HepG2 (cell line): ENCODE data around the gene ITPR1. TPM values are rescaled to one million over a fixed set of nuclear protein-coding genes. Genes with fewer than 3 reads are reported as not detected.

Experiments
- ATAC-seq: fragments of 200-7000 bp; cut with Tn5 transposase; 3 replicates; pipeline ENCODE4 v1.9.1; 2020; ENCODE audit warnings: mild to moderate bottlenecking, moderate library complexity
- BruUV-seq: library from RNA; stranded (reverse); fragments of 400-500 nt; replicated peaks from 2 replicates; lab custom pipeline; 2021; lab: Mats Ljungman, UMichigan
- CTCF ChIA-PET: fragments of 300-600 bp; formaldehyde crosslinking; extraction: SDS; loops from one replicate; lab custom pipeline; 2021; ENCODE audit warnings: low total read pairs, inconsistent platforms, low intra/inter-chr PET ratio; lab: Yijun Ruan, JAX
- POLR2A ChIA-PET: fragments of 350-600 bp; sonication (Branson Sonifier 250); formaldehyde crosslinking; loops from one replicate; lab custom pipeline; 2020; ENCODE audit warnings: antibody characterized with exemption, inconsistent platforms; lab: Yijun Ruan, JAX
- DNase-seq: peaks from one replicate; pipeline ENCODE4 v3.0.0-alpha.2; 2015; ENCODE audit warnings: low spot score
- FAIRE-seq: peaks from 3 replicates; lab custom pipeline; 2011; peaks lifted over from hg19 to GRCh38; lab: Jason Lieb, UNC
- H2AFZ ChIP-seq: one replicate; pipeline ENCODE4 v1.6.1; 2011; ENCODE audit warnings: low read length, inconsistent platforms
- H3K27ac ChIP-seq: fragments of 300-600 bp; 3 replicates; pipeline ENCODE4 v1.8.0; 2011; ENCODE audit warnings: mixed run types, mild to moderate bottlenecking, mixed read lengths, low read length, inconsistent platforms; ENCODE audit not compliant: insufficient read depth; ENCODE audit errors: extremely low read length
- H3K27me3 ChIP-seq, 2 experiments: fragments of 200-600 bp in 1 of 2; 2 replicates in 1 of 2; 3 replicates in 1 of 2; pipeline versions ENCODE4 v1.6.0 to v1.8.0; 2011; ENCODE audit warnings: low read length in 2 of 2, mild to moderate bottlenecking in 2 of 2, moderate library complexity in 2 of 2, inconsistent platforms in 1 of 2; ENCODE audit not compliant: insufficient read depth in 2 of 2, control insufficient read depth in 1 of 2
- H3K36me3 ChIP-seq, 2 experiments: fragments of 200-600 bp in 1 of 2; replicated peaks in 1 of 2; 2 replicates in 1 of 2; 3 replicates in 1 of 2; pipeline versions ENCODE4 v1.5.1 to v1.8.0; 2011; ENCODE audit warnings: low read length in 2 of 2, inconsistent platforms in 1 of 2; ENCODE audit not compliant: insufficient read depth in 2 of 2, control insufficient read depth in 1 of 2
- H3K4me1 ChIP-seq: 2 replicates; pipeline ENCODE4 v1.5.1; 2012; ENCODE audit warnings: low read length, inconsistent platforms; ENCODE audit not compliant: insufficient read depth
- H3K4me2 ChIP-seq: 2 replicates; pipeline ENCODE4 v1.6.0; 2011; ENCODE audit warnings: low read depth, low read length, inconsistent platforms
- H3K4me3 ChIP-seq, 3 experiments: fragments of 200-600 bp in 1 of 3; sonication (generic), shearing (Covaris generic) in 1 of 3; replicated peaks in 1 of 3; 2 replicates each; pipeline ENCODE4 v1.5.1; 2011 to 2016; ENCODE audit warnings: low read length in 3 of 3, inconsistent platforms in 2 of 3, low read depth in 2 of 3, mild to moderate bottlenecking in 2 of 3, control low read depth in 1 of 3, mixed read lengths in 1 of 3; ENCODE audit not compliant: insufficient read depth in 1 of 3
- H3K79me2 ChIP-seq: one replicate; pipeline ENCODE4 v1.6.1; 2011; ENCODE audit warnings: low read length, inconsistent platforms; ENCODE audit not compliant: insufficient read depth
- H3K9ac ChIP-seq: 2 replicates; pipeline ENCODE4 v1.6.0; 2011; ENCODE audit warnings: mild to moderate bottlenecking, low read depth, low read length, inconsistent platforms; ENCODE audit not compliant: insufficient read depth
- H3K9me3 ChIP-seq: 2 replicates; pipeline ENCODE4 v1.5.1; 2012; ENCODE audit warnings: mild to moderate bottlenecking, low read length
- H4K20me1 ChIP-seq: 2 replicates; pipeline ENCODE4 v1.6.0; 2011; ENCODE audit warnings: inconsistent platforms, mild to moderate bottlenecking, low read length, moderate library complexity; ENCODE audit not compliant: insufficient read depth
- AHR ChIP-seq: IDR thresholded peaks from 2 replicates; pipeline ENCODE4 v1.6.1; 2018; ENCODE audit warnings: missing genetic modification reagents, missing compliant biosample characterization
- BCL6 ChIP-seq: IDR thresholded peaks from 2 replicates; pipeline ENCODE4 v1.6.1; 2016; ENCODE audit warnings: missing genetic modification reagents, missing compliant biosample characterization
- CENPT ChIP-seq: sonication (generic); formaldehyde crosslinking; IDR thresholded peaks from 2 replicates; pipeline ENCODE4 v1.8.0; 2022; ENCODE audit warnings: low read depth, mild to moderate bottlenecking, moderate library complexity, missing genetic modification reagents
- DR1 ChIP-seq: sonication (generic); formaldehyde crosslinking; IDR thresholded peaks from 2 replicates; pipeline ENCODE4 v1.8.0; 2021; ENCODE audit warnings: mild to moderate bottlenecking, missing genetic modification reagents, inconsistent platforms
- FOSL1 ChIP-seq: sonication (generic); formaldehyde crosslinking; IDR thresholded peaks from 2 replicates; pipeline ENCODE4 v1.9.0; 2021; ENCODE audit warnings: missing genetic modification reagents, borderline replicate concordance
- GATAD1 ChIP-seq: IDR thresholded peaks from 2 replicates; pipeline ENCODE4 v1.6.1; 2016; ENCODE audit warnings: missing genetic modification reagents, missing compliant biosample characterization
- IKZF5 ChIP-seq: IDR thresholded peaks from 2 replicates; pipeline ENCODE4 v1.6.1; 2018; ENCODE audit warnings: missing genetic modification reagents, mild to moderate bottlenecking, missing compliant biosample characterization
- KMT2B ChIP-seq: IDR thresholded peaks from 2 replicates; pipeline ENCODE4 v1.6.1; 2016; ENCODE audit warnings: missing genetic modification reagents, missing compliant biosample characterization
- MEIS1 ChIP-seq: sonication (generic); formaldehyde crosslinking; IDR thresholded peaks from 2 replicates; pipeline ENCODE4 v1.9.0; 2021; ENCODE audit warnings: mild to moderate bottlenecking, missing genetic modification reagents, moderate library complexity, borderline replicate concordance
- NR2C2 ChIP-seq: sonication (generic); formaldehyde crosslinking; IDR thresholded peaks from 2 replicates; pipeline ENCODE4 v1.4.0; 2020; ENCODE audit warnings: missing genetic modification reagents, mild to moderate bottlenecking, moderate library complexity, borderline replicate concordance
- PHF8 ChIP-seq: sonication (generic); formaldehyde crosslinking; IDR thresholded peaks from 2 replicates; pipeline ENCODE4 v1.5.0; 2020; ENCODE audit warnings: missing genetic modification reagents
- POLR2A ChIP-seq, 2 experiments: IDR thresholded peaks; 2 replicates each; pipeline ENCODE4 v1.6.1; 2011; ENCODE audit warnings: low read depth in 2 of 2, low read length in 2 of 2, mild to moderate bottlenecking in 1 of 2, moderate library complexity in 1 of 2; ENCODE audit not compliant: insufficient read depth in 1 of 2
- RARA ChIP-seq: IDR thresholded peaks from 2 replicates; pipeline ENCODE4 v1.6.1; 2016; ENCODE audit warnings: missing genetic modification reagents, missing compliant biosample characterization
- RBFOX2 ChIP-seq: fragments of 200-400 bp; formaldehyde crosslinking; IDR thresholded peaks from 2 replicates; pipeline ENCODE4 v1.6.1; 2017; ENCODE audit warnings: low read depth, mild to moderate bottlenecking, low read length
- ZFP36 ChIP-seq: fragments of 150-350 bp; IDR thresholded peaks from 2 replicates; pipeline ENCODE4 v1.6.1; 2018; ENCODE audit warnings: borderline replicate concordance, low read length, low read depth; ENCODE audit not compliant: partially characterized antibody
- ZFP62 ChIP-seq: sonication (generic); formaldehyde crosslinking; IDR thresholded peaks from 2 replicates; pipeline ENCODE4 v1.4.0; 2020; ENCODE audit warnings: missing genetic modification reagents
- ZNF383 ChIP-seq: sonication (generic); formaldehyde crosslinking; IDR thresholded peaks from 2 replicates; pipeline ENCODE4 v1.4.0; 2020; ENCODE audit warnings: missing genetic modification reagents, mild to moderate bottlenecking, borderline replicate concordance
- ZNF619 ChIP-seq: sonication (generic); formaldehyde crosslinking; IDR thresholded peaks from 2 replicates; pipeline ENCODE4 v1.4.0; 2020; ENCODE audit warnings: mild to moderate bottlenecking, missing genetic modification reagents
- ZNF816 ChIP-seq: sonication (generic); formaldehyde crosslinking; IDR thresholded peaks from 2 replicates; pipeline ENCODE4 v1.8.0; 2022; ENCODE audit warnings: missing genetic modification reagents, mild to moderate bottlenecking, borderline replicate concordance
- ZSCAN30 ChIP-seq: sonication (generic); formaldehyde crosslinking; IDR thresholded peaks from 2 replicates; pipeline ENCODE4 v1.5.0; 2020; ENCODE audit warnings: mild to moderate bottlenecking, missing genetic modification reagents
- WGBS: methylation state at CpG from one replicate; pipeline ENCODE4 v1.1.6; 2017; ENCODE audit warnings: low lambda C conversion rate; 5-methylcytosine and 5-hydroxymethylcytosine counted together
- in situ Hi-C: cut with HindIII; loops from 2 replicates; pipeline ENCODE4 v1.10.0; 2017; ENCODE audit warnings: low pct_unique_long_range_greater_than_20kb; ENCODE audit not compliant: extremely low pct_ligation_motif_present
- intact Hi-C: fragments of 100-400 bp; cut with micrococcal nuclease; formaldehyde crosslinking; loops from one replicate; pipeline ENCODE4 v1.10.0; 2022; ENCODE audit not compliant: unreplicated experiment
- polyA plus RNA-seq, 8 experiments: library from polyadenylated mRNA; depleted of rRNA in 3 of 8; stranded (reverse) in 7 of 8; unstranded in 1 of 8; fragments of >200 nt; fragmentation: Illumina TruSeq in 4 of 8; extraction: Trizol in 4 of 8; gene quantifications; 2 replicates each; pipeline versions ENCODE4 v1.2.1 to v1.2.3, GENCODE V29; 2011 to 2016; ENCODE audit warnings: low read depth in 4 of 8, missing spikeins in 1 of 8, mixed read lengths in 1 of 8; ENCODE audit not compliant: insufficient read depth in 1 of 8
- total RNA-seq, 5 experiments: library from RNA; depleted of rRNA; stranded (reverse); fragments of >200 nt; fragmentation: Illumina TruSeq; extraction: Trizol; gene quantifications; 2 replicates each; pipeline ENCODE4 v1.2.3, GENCODE V29; 2016; ENCODE audit warnings: low read depth in 1 of 5

The ITPR1 gene
- total and polyA plus RNA-seq, 2 of the 13 experiments (the other 11 are each of a cell fraction or from before 2014, with no cell fraction given), result 10.0 to 11.4 TPM

GRCh38 chr3:4491855-4492207, 1.3 kb upstream of the ITPR1 start:
- BruUV-seq, result no TSS peak

More at GRCh38 chr3:4491855-4492207, 1.3 kb upstream of the ITPR1 start:
- Histone ChIP-seq H3K27me3 (no peaks in the 10 kb centered on the region; a peak in 1 of 5 replicates), H3K27ac (peak overlapping the region; percentile 80), H2AFZ (no peak overlapping the region), H3K4me3 (peak overlapping the region; percentile 87 to 93 (median 92)), H3K4me2 (peak overlapping the region; percentile 89), H3K9me3 (no peaks in the 10 kb centered on the region), H3K36me3 (no peaks in the 10 kb centered on the region), H3K4me1 (peaks cover 47% of the 10 kb centered on the region), H3K9ac (peak overlapping the region; percentile 77; the same call in 1 of the 2 replicates), H3K79me2 (peaks cover 4% of the 10 kb centered on the region), H4K20me1 (no peaks in the 10 kb centered on the region)
- DNase-seq (no peak), ATAC-seq (no peak), FAIRE-seq (no peak)
- no peak for TF ChIP-seq KMT2B (CRISPR knock-in tag)
- no peak for TF ChIP-seq GATAD1 (CRISPR knock-in tag)
- TF ChIP-seq IKZF5 (CRISPR knock-in tag), result no peak
- TF ChIP-seq CENPT (CRISPR knock-in tag), result no peak
- no peak for TF ChIP-seq RARA
- TF ChIP-seq AHR (CRISPR knock-in tag), result no peak
- TF ChIP-seq ZSCAN30 (CRISPR knock-in tag), result no peak
- no peak for TF ChIP-seq ZFP36
- TF ChIP-seq FOSL1, result no peak
- no peak for TF ChIP-seq ZNF383 (CRISPR knock-in tag)
- no peak for TF ChIP-seq NR2C2 (CRISPR knock-in tag)
- no peak for TF ChIP-seq MEIS1 (CRISPR knock-in tag)
- no peak for TF ChIP-seq ZNF816 (CRISPR knock-in tag)
- no peak for TF ChIP-seq DR1 (CRISPR knock-in tag)
- TF ChIP-seq BCL6 (CRISPR knock-in tag), result no peak
- no peak for TF ChIP-seq ZNF619
- no peak for TF ChIP-seq ZFP62 (CRISPR knock-in tag)
- TF ChIP-seq RBFOX2, result no peak
- no peak for TF ChIP-seq POLR2A (IDR thresholded peaks at IDR 0.05; ENCODE audit: insufficient read depth in 1 of 2, low read depth in 2 of 2, low read length in 2 of 2)
- TF ChIP-seq PHF8 (CRISPR knock-in tag), result no peak
- in situ Hi-C loops, result no loop called here
- WGBS, result 75% methylated on average over 5 of the region's 5 CpGs
- CTCF ChIA-PET, result no interaction called here
- POLR2A ChIA-PET, result interaction anchor here (0.7 to 3.3 kb wide), 10 partner anchors 16 to 142 kb away, joined by 3 to 120 read pairs (median 19); partner anchors contain the start of gene SUMF1
- intact Hi-C loops, result loop anchor here (2.0 to 10.0 kb wide), 4 partner anchors 15 to 143 kb away; partner anchors contain the start of gene SUMF1
